Epithelial cell of proximal tubule (primary cell): Measurements from ENCODE around the gene EPB41L3. TPM values are rescaled to one million over a fixed set of nuclear protein-coding genes. Genes with fewer than 3 reads are reported as not detected.

Experiments
- DNase-seq: peaks from one replicate; pipeline ENCODE4 v3.0.0-alpha.2; 2011; ENCODE audit warnings: low read depth
- H3K4me3 ChIP-seq: 2 replicates; pipeline ENCODE4 v1.5.1; 2011; ENCODE audit warnings: low read depth, mild to moderate bottlenecking, low read length
- total RNA-seq: library from RNA; depleted of rRNA; stranded (reverse); fragments of >200 nt; gene quantifications from 2 replicates; pipeline ENCODE4 v1.2.3, GENCODE V29; 2015
- TF ChIP-seq, protein P1 (sequence below): conservative IDR thresholded peaks from 2 replicates; pipeline ENCODE4 v1.5.1; 2012; ENCODE audit warnings: low read depth, mild to moderate bottlenecking, low read length

The EPB41L3 gene
- total RNA-seq, 1 donor from 2014 or later: 79.6 TPM

DNA sequence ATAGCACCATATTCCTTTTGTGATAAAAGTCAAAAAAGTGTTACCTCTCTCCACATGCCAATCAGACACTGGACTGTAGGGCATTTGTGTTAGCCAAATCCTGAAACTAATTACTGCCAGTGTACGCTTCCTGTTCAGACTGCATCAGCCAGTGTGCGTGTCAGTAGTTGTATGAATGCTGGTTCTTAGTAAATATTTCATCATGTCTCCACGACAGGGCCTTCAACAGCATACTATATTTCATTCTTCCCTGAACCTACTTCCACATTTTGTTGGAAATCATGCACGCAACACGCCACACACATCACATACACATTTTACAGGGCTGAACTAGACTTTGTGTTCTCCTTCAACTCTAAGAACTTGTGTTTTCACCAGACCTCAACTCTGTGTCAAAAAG, 77.5 kb downstream of the EPB41L3 start:
- TF ChIP-seq, protein P1, sequence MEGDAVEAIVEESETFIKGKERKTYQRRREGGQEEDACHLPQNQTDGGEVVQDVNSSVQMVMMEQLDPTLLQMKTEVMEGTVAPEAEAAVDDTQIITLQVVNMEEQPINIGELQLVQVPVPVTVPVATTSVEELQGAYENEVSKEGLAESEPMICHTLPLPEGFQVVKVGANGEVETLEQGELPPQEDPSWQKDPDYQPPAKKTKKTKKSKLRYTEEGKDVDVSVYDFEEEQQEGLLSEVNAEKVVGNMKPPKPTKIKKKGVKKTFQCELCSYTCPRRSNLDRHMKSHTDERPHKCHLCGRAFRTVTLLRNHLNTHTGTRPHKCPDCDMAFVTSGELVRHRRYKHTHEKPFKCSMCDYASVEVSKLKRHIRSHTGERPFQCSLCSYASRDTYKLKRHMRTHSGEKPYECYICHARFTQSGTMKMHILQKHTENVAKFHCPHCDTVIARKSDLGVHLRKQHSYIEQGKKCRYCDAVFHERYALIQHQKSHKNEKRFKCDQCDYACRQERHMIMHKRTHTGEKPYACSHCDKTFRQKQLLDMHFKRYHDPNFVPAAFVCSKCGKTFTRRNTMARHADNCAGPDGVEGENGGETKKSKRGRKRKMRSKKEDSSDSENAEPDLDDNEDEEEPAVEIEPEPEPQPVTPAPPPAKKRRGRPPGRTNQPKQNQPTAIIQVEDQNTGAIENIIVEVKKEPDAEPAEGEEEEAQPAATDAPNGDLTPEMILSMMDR: no peak
- H3K4me3 ChIP-seq: no peak overlapping the region
- DNase-seq: no peak

DNA sequence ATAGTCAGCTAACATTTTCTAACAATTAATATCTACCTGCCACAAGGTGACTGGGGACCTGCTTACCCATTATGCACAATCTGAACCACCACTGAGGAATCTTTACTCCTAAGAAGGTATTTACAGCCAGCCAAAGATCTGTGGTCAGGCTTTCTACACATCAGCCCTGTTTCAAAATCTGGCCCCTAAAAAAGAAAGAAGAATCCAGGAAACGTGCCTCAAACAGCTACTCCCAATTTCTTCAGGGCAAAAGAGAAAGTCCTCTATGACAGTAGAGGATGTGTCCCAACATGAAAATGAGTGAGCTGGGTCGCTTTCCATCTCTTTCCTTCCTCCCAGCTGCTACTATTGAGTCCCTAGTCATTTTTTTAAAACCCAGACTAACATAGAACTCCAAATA, 79.5 kb downstream of the EPB41L3 start:
- no peak for DNase-seq

DNA sequence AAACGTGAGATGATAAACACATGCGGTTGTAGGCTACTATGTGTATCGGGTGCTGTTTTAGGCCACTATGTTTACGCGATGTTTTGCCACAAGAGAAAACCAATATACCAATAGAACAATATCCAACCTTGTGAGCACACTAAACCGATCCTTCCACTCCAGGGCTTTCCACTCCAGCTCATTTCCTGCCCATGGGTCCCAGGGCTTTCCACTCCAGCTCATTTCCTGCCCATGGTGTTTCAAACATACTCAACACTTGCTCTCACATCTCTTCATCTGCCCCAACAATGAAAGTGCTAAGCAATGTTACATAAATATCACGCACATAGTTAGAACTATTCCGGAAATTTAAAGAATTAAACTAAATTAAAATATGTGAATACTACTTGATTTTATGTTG, 80.0 kb downstream of the EPB41L3 start:
- TF ChIP-seq, protein P1: no peak
- no peak overlapping the region for H3K4me3 ChIP-seq
- DNase-seq: no peak

More for the DNA sequence above, 79.5 kb downstream of the EPB41L3 start:
- TF ChIP-seq, protein P1: no peak
- no peak overlapping the region for H3K4me3 ChIP-seq

DNA sequence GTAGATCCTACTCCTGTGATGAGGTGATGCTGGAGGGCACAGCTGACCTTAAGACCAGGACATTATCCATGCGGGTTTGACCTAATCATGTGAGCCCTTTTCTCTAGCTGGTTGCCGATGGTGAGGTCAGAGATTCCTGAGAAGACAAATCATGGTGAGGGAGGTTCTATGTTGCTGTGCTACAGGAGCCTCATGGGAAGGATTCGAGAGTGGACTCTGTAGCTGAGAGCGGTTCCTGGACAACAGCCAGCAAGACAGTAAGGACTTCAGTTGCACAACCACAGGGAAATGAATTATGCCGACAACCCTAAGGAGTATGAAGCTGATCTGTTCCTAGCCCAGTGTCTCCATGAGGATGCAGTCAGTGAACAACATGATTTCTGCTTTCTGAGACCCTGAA, 80.4 kb downstream of the EPB41L3 start:
- DNase-seq: peak; percentile 97
- TF ChIP-seq, protein P1: no peak
- no peak overlapping the region for H3K4me3 ChIP-seq

DNA sequence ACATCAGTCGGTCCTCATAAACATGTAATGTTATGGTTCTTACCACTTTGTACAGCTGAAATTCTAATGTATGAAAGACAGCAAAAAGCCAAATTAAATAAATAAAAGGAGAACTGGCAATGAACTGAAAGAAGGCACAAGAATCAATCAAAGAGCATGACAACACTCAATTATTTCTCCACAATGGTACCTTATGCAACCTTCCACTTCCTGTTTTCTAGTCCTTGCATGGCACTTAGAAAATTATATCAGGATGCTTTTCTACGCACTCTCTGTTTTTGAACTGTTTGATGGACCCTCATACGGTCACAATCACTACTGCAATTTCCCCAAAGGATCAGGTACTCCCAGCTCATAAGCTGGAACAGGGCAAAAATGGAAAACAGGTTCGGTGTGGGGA, 81.6 kb downstream of the EPB41L3 start:
- TF ChIP-seq, protein P1: no peak
- no peak for DNase-seq
- H3K4me3 ChIP-seq: no peak overlapping the region

DNA sequence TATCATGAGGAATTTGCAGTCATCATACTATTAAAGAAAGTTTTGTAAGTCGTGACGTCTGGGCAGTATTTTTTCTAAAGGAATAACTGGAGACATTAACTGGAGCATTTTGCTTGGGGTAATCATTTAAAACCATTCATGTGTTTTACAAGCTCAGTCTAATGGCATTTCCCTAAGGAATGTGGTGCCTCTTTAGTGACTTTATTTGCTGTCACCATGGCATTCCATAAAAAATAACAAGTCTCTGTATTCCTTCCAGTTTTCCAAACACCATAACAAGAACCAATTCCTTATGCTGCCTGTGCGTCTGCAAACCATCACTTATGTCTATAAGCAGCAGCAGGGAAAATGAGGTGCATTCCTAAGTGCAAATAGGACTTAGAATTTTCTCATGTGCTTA, 82.8 kb downstream of the EPB41L3 start:
- DNase-seq: peak; percentile 52
- TF ChIP-seq, protein P1: no peak
- H3K4me3 ChIP-seq: no peak overlapping the region

DNA sequence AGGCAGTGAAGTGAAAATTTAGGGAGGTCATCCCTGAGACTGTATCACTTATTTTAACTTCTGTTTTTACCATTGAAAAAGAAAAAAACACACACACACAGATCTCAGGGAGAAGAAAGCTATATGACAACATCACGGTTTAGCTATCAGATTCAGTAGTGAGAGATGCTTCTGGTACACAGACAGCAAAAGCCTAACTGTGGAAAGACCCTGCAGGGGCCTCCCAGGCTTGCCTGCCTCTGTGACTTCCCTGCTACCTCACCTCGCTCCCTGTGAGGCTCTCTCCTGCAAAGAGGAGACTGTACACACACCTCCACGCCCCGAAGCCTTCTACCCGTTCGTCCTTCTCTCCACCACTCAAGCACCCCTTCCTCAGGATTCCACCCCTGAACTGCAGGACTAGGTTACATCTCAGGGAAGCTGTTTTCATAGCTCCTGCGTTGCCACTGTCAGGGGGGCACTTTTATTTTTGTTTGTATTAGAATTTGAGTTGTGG, 86.3 kb downstream of the EPB41L3 start:
- DNase-seq: no peak
- no peak overlapping the region for H3K4me3 ChIP-seq
- TF ChIP-seq, protein P1: no peak
